SU-DHL-6 (cell line): Measurements from ENCODE around the gene FBXW5.

Experiments used
- H2AFZ ChIP-seq: fragments of 200-600 bp; sonication (generic); 2 replicates; pipeline ENCODE4 v1.6.1; 2014; ENCODE audit warnings: low read depth, mild to moderate bottlenecking, moderate library complexity, mixed read lengths, antibody characterized with exemption, low read length; ENCODE audit not compliant: severe bottlenecking
- H3F3A ChIP-seq: fragments of 200-600 bp; shearing (Covaris generic); 2 replicates; pipeline ENCODE4 v1.6.0; 2016; ENCODE audit warnings: antibody characterized with exemption, mild to moderate bottlenecking; ENCODE audit not compliant: insufficient read depth
- H3K27ac ChIP-seq: fragments of 200-600 bp; sonication (generic); 2 replicates; pipeline ENCODE4 v1.5.1; 2016; ENCODE audit warnings: low read depth, mild to moderate bottlenecking, low read length, moderate library complexity, mixed read lengths
- H3K27me3 ChIP-seq: fragments of 200-600 bp; sonication (generic), shearing (Covaris generic); 2 replicates; pipeline ENCODE4 v1.6.0; 2014; ENCODE audit warnings: mild to moderate bottlenecking, low read length
- H3K36me3 ChIP-seq: fragments of 200-600 bp; sonication (generic); 2 replicates; pipeline ENCODE4 v1.6.1; 2014; ENCODE audit warnings: mild to moderate bottlenecking, low read length, mixed read lengths
- H3K4me2 ChIP-seq: fragments of 300-600, 200-600 bp; shearing (Covaris generic), sonication (generic); 2 replicates; pipeline ENCODE4 v1.6.0; 2014; ENCODE audit warnings: low read length, low read depth, mild to moderate bottlenecking; ENCODE audit not compliant: poor library complexity, severe bottlenecking
- H3K4me3 ChIP-seq: fragments of 200-600 bp; sonication (generic); 2 replicates; pipeline ENCODE4 v1.5.1; 2014; ENCODE audit warnings: antibody characterized with exemption, low read length, mild to moderate bottlenecking, mixed read lengths; ENCODE audit not compliant: insufficient read depth, poor library complexity, severe bottlenecking
- H3K79me2 ChIP-seq: fragments of 200-600 bp; sonication (generic); 2 replicates; pipeline ENCODE4 v1.6.1; 2014; ENCODE audit warnings: mild to moderate bottlenecking, low read length, moderate library complexity; ENCODE audit not compliant: insufficient read depth
- H3K9ac ChIP-seq: fragments of 200-600 bp; sonication (generic); 2 replicates; pipeline ENCODE4 v1.7.0; 2014; ENCODE audit warnings: mild to moderate bottlenecking, low read length
- H3K9me2 ChIP-seq: fragments of 200-600 bp; sonication (generic); replicated peaks from 2 replicates; pipeline ENCODE4 v1.6.1; 2014; ENCODE audit warnings: low read length; ENCODE audit not compliant: insufficient read depth
- H3K9me3 ChIP-seq: fragments of 200-600 bp; sonication (generic); 2 replicates; pipeline ENCODE4 v1.6.1; 2014; ENCODE audit warnings: low read length, mixed read lengths; ENCODE audit not compliant: insufficient read depth
- H4K20me1 ChIP-seq: fragments of 200-600 bp; sonication (generic); 2 replicates; pipeline ENCODE4 v1.6.1; 2014; ENCODE audit warnings: low read depth, mild to moderate bottlenecking, antibody characterized with exemption, low read length, moderate library complexity, mixed read lengths
- CTCF ChIP-seq: fragments of 200-600 bp; sonication (generic); IDR thresholded peaks from one replicate; pipeline ENCODE4 v1.5.1; 2017; ENCODE audit warnings: antibody characterized with exemption, mild to moderate bottlenecking, low read length, moderate library complexity; ENCODE audit not compliant: insufficient read depth, poor library complexity, severe bottlenecking
- EZH2phosphoT487 ChIP-seq: fragments of 200-600 bp; sonication (generic), shearing (Covaris generic); conservative IDR thresholded peaks from 2 replicates; pipeline ENCODE4 v1.6.1; 2018; ENCODE audit warnings: mild to moderate bottlenecking, antibody characterized with exemption, low read length, moderate library complexity, mixed read lengths

Gene FBXW5

GRCh38 chr9:136963751-136964150, 19.2 kb upstream of the FBXW5 start:
- Histone ChIP-seq H3K9ac (no peak overlapping the region), H3F3A (no peaks in the 10 kb centered on the region), H3K9me3 (no peaks in the 10 kb centered on the region), H2AFZ (no peak overlapping the region), H3K27ac (no peak overlapping the region), H3K4me3 (no peak overlapping the region), H3K36me3 (no peaks in the 10 kb centered on the region), H4K20me1 (no peaks in the 10 kb centered on the region), H3K27me3 (no peaks in the 10 kb centered on the region), H3K9me2 (no peaks in the 10 kb centered on the region), H3K4me2 (no peak overlapping the region), H3K79me2 (no peaks in the 10 kb centered on the region)
- TF ChIP-seq EZH2phosphoT487 (no peak), CTCF (no peak)

- H4K20me1 ChIP-seq, result no peaks in the 10 kb centered on the region
- no peak overlapping the region for H3K27ac ChIP-seq
- no peaks in the 10 kb centered on the region for H3K9me3 ChIP-seq
- H3K9ac ChIP-seq, result no peak overlapping the region
- H3F3A ChIP-seq, result no peaks in the 10 kb centered on the region
- H3K36me3 ChIP-seq, result no peaks in the 10 kb centered on the region
- no peak overlapping the region for H3K4me2 ChIP-seq
- H3K79me2 ChIP-seq, result no peaks in the 10 kb centered on the region
- no peaks in the 10 kb centered on the region for H3K9me2 ChIP-seq
- H2AFZ ChIP-seq, result no peak overlapping the region
- no peak overlapping the region for H3K4me3 ChIP-seq
- no peaks in the 10 kb centered on the region for H3K27me3 ChIP-seq
- no peak for TF ChIP-seq CTCF
- TF ChIP-seq EZH2phosphoT487, result no peak
Observed at GRCh38 chr9:136963341-136963740, 18.8 kb upstream of the FBXW5 start.

GRCh38 chr9:136962701-136963248, 18.2 kb upstream of the FBXW5 start:
- no peak overlapping the region for H3K4me3 ChIP-seq
- no peaks in the 10 kb centered on the region for H3F3A ChIP-seq
- H3K9me3 ChIP-seq, result no peaks in the 10 kb centered on the region
- no peaks in the 10 kb centered on the region for H3K9me2 ChIP-seq
- no peaks in the 10 kb centered on the region for H3K79me2 ChIP-seq
- no peaks in the 10 kb centered on the region for H3K36me3 ChIP-seq
- H3K27me3 ChIP-seq, result no peaks in the 10 kb centered on the region
- TF ChIP-seq EZH2phosphoT487, result no peak
- TF ChIP-seq CTCF, result no peak
- H3K4me2 ChIP-seq, result no peak overlapping the region
- no peak overlapping the region for H3K9ac ChIP-seq
- H4K20me1 ChIP-seq, result no peaks in the 10 kb centered on the region
- H2AFZ ChIP-seq, result no peak overlapping the region
- no peak overlapping the region for H3K27ac ChIP-seq
